ENCODE data around the gene TBC1D21.

GRCh38 chr15:73922186-73923151 is 49.1 kb downstream of the TBC1D21 start:
- TF ChIP-seq TARDBP (IDR thresholded peaks at IDR 0.05) = no peak
- no peak for TF ChIP-seq FOXA1 (IDR thresholded peaks at IDR 0.05)
- TF ChIP-seq SUZ12 (IDR thresholded peaks at IDR 0.05) = no peak
- TF ChIP-seq BHLHE40 (IDR thresholded peaks at IDR 0.05; ENCODE audit: borderline replicate concordance) = no peak
- TF ChIP-seq NFRKB (IDR thresholded peaks at IDR 0.05) = no peak
- TF ChIP-seq ZNF384 (IDR thresholded peaks at IDR 0.05) = no peak
- no peak for TF ChIP-seq SP1 (IDR thresholded peaks at IDR 0.05)
- no peak for TF ChIP-seq LEF1 (IDR thresholded peaks at IDR 0.05; ENCODE audit: borderline replicate concordance)
- no peak for TF ChIP-seq ARNT (IDR thresholded peaks at IDR 0.05)
- no peak for TF ChIP-seq FOXM1 (IDR thresholded peaks at IDR 0.05; ENCODE audit: borderline replicate concordance)
- TF ChIP-seq HDGF (IDR thresholded peaks at IDR 0.05; ENCODE audit: borderline replicate concordance) = no peak
- no peak for TF ChIP-seq PKNOX1 (IDR thresholded peaks at IDR 0.05)
- TF ChIP-seq L3MBTL2 (conservative IDR thresholded peaks at IDR 0.05) = no peak
- TF ChIP-seq FOXK2 (IDR thresholded peaks at IDR 0.05) = no peak

All from HEK293T (cell line).